Renal cortical epithelial cell (primary cell): ENCODE results near the gene LEF1. TPM values are rescaled to one million over a fixed set of nuclear protein-coding genes. Genes with fewer than 3 reads are reported as not detected.

Source experiments
- DNase-seq: peaks from one replicate; pipeline ENCODE4 v3.0.0-alpha.2; 2011; ENCODE audit warnings: low read depth
- total RNA-seq: library from RNA; depleted of rRNA; stranded (reverse); fragments of >200 nt; gene quantifications from 2 replicates; pipeline ENCODE4 v1.2.3, GENCODE V29; 2014

LEF1 gene
- total RNA-seq, result 0.52 and 18.6 TPM in 2 replicates

DNA sequence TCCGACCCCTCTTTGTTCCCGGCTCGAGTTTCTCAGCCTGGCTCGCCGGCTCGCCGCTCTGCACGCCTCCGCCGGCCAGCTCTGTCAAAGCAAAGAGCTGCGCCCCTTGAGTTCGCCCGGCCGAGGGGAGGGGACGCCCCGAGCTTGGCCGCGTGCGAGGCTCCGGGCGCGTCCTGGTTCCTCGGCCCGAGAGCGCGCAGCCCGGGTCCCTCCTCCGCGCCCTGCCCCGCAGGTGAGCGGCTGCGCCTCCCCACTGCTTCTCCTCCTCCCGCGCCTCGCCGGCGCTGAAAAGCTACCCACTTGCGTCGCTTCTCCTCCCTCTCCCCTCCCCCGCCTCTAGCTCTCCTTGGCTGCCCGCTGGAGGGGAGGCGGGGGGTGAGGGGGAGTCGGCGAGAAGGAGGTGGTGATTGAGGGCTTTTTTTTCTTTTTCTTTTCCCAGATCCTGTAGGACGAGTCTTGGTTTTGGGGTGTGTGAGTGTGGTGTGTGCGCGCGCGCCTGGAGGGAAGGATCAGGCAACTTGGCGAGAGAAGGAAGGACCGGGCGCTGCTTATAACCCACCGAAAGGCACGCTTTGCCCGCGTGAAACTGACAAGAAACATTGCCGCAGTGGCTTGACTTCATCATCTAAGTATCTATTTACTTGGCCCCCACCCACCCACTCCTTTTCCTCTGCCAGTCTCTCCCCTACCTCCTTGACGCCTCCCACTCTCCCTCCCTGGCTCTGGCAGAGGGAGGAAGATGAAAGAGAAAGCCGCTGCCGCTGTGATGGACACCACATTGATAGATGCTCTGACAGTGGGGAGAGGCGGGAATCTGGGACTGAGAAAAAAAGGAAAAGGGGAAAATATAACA, at the start of gene LEF1:
Gene LEF1 (minus strand): TSS at position 262 of the 853 bp plus-strand sequence. CDS start 1,165 bp downstream, outside the sequence.
- peak; percentile 31 for DNase-seq

GRCh38 chr4:108216510-108216909, 47.8 kb upstream of the LEF1 start:
- no peak for DNase-seq

DNA sequence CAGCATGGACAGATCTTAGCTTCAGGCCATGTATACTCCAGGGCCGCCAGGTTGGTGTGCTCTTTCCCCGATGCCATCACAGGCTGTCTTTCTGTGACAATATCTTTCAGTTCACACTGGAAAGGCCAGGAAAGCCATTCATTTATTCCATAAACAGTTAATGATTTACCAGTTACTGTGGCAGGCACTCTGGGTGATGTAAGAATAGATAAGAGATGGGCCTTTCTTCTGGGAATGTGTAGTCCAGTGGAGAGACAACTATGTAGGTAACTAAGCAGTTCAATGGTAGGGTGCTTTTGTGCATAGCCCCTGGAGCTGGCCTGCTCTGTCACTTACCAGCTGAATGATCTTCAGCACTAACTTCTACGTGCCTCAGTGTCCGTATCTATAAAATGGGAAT, 46.3 kb upstream of the LEF1 start:
- peak; percentile 14 for DNase-seq

DNA sequence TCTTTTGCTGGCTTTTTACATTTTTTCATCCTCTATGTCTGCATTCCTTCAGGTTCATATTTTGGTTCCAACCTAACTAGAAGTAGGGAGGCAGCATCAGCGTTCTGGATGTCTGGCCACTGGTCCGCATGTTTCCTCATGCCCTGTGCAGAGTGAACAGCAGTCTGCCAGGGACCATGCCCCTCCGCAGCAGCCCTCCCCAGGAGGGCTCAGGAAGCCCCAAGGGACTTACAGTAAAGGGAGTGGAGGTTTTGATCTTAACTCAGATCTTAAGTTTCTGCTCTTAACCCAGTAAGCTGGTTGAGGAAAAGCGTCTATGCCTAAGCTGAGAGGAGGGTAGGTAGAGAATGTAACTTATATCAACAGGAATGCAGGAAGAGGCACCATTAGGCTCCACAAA, 45.0 kb upstream of the LEF1 start:
- DNase-seq, result no peak

GRCh38 chr4:108213308-108213707, 44.6 kb upstream of the LEF1 start:
- DNase-seq, result no peak

DNA sequence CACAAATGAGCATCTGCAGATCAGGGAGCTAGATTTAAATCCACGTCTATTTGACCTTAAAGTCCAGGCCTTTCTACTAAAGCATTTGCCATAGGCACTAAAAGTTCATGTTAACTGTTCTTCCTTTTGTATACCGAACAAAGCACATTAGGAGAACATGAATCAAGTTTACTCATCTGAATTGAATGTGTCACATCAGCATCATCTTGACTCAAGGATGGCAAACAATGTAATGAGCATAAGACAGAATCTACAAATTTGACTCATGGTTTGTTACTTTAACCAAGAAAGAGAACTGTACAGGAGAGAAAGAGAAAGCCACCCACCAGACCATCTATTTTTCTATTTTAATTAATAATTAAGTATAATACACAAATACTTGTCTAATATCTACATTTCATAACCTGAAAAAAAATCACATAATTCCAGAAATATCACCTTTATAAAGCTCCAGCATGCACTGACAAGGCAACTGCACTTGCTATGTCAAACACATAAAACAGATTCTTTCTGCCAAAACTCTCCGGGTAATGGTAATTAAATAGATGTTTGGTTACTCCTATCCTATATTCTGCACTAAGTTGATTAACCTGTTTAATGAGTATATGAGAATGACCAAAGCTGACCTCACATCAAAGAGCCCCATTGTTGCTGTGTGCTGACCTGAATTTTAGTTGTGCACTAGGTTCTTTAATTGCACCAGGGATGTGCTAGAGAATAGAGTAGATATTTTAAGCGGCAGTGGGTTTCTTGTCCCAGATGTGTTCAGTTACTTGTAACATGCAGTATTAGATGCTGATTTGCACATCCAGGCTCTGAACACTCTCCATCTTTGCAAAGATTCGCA, 42.5 kb upstream of the LEF1 start:
- peak; percentile 73 for DNase-seq

DNA sequence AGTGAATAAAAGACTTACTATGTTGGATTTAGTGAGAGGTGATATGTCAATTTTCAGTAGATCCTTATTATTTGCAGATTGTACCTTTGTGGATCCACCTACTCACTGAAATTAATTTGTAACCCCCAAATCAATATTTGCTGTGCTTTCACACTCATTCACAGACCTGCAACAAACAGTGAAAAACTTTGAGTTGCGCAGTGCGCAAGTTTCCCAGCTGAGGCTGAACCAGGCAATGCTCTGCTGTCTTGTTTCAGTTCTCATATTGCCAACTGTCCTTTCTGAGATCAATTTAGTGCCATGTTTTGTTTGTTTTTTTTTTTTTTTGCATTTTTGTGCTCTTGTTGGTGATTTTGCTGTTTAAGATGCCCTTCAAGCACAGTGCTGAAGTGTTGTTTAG, 40.8 kb upstream of the LEF1 start:
- DNase-seq, result no peak

DNA sequence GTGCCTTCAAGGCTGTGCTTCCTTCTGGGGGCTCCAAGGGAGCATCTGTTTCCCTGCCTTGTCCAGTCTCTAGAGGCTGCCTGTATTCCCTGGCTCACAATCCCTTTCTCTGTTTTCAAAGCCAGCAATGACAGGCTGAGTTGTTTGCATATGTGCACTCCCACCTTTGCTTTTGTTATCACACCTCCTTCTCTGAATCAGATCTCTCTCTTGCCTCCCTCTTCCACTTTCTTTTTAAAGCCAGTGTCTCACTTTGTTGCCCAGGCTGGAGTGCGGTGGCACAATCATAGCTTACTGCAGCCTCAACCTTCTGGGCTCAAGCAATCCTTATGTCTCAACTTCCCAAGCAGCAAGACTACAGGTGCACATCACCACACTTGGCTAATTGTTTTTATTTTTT, 37.1 kb upstream of the LEF1 start:
- DNase-seq, result no peak

GRCh38 chr4:108204518-108204917, 35.8 kb upstream of the LEF1 start:
- no peak for DNase-seq

- no peak for DNase-seq
Observed at GRCh38 chr4:108203377-108203776, 34.6 kb upstream of the LEF1 start.

GRCh38 chr4:108201774-108202173, 33.0 kb upstream of the LEF1 start:
- DNase-seq, result no peak

- DNase-seq, result no peak
Observed at GRCh38 chr4:108199881-108200280, 31.1 kb upstream of the LEF1 start.

- DNase-seq, result no peak
Observed at GRCh38 chr4:108193886-108194672, 25.3 kb upstream of the LEF1 start.

- DNase-seq, result no peak
Observed at GRCh38 chr4:108192935-108193334, 24.2 kb upstream of the LEF1 start.

DNA sequence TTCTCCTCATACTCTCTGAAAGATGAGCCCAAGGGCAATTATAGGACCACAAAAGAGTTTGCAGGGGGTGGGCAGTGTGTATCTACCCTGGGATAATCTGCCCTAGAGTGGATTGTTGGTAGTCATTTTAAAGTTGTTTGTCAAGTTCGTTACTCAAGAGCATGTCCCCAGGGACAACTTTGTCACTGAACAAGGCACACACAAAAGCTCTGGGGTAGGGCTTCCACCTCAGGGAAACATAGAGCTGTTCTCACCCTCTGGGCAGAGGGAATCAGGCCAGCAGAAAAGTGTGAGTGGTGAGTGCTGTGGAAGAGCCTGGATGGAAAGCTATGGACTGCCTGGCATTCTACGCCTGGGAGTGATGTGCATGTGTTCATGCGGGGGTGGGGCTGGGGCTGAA, 23.3 kb upstream of the LEF1 start:
- no peak for DNase-seq

- no peak for DNase-seq
Observed at GRCh38 chr4:108191269-108191914, 22.7 kb upstream of the LEF1 start.

GRCh38 chr4:108188770-108189169, 20.0 kb upstream of the LEF1 start:
- peak; percentile 67 for DNase-seq

GRCh38 chr4:108185252-108185651, 16.5 kb upstream of the LEF1 start:
- DNase-seq, result no peak

- no peak for DNase-seq
Observed at GRCh38 chr4:108184453-108185049, 15.8 kb upstream of the LEF1 start.

- no peak for DNase-seq
Observed at GRCh38 chr4:108181704-108182103, 13.0 kb upstream of the LEF1 start.

DNA sequence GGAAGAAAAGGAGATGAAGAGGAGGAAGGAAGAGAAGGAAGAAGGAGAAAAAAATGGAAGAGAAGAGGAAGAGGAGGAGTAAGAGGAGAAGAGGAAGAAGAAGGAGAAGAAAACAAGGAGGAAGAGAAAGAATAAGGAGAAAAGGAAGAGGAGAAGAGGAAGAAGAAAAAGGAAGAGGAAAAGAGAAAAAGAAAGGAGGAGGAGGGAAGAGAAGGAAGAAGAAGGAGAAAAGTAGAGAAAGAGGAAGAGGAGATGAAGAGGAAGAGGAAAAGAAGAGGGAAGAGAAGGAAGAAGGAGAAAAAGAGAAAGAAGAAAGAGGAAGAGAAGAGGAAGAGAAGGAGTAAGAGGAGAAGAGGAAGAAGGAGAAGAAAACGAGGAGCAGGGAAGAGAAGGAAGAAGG, 11.8 kb upstream of the LEF1 start:
- DNase-seq, result no peak
